Pons (tissue), 1 donor: ENCODE data around the gene ADAMTS14.

Experiments
- DNase-seq: peaks from one replicate; pipeline ENCODE4 v3.0.0-alpha.2; 2016; ENCODE audit warnings: low spot score

Gene ADAMTS14

DNA sequence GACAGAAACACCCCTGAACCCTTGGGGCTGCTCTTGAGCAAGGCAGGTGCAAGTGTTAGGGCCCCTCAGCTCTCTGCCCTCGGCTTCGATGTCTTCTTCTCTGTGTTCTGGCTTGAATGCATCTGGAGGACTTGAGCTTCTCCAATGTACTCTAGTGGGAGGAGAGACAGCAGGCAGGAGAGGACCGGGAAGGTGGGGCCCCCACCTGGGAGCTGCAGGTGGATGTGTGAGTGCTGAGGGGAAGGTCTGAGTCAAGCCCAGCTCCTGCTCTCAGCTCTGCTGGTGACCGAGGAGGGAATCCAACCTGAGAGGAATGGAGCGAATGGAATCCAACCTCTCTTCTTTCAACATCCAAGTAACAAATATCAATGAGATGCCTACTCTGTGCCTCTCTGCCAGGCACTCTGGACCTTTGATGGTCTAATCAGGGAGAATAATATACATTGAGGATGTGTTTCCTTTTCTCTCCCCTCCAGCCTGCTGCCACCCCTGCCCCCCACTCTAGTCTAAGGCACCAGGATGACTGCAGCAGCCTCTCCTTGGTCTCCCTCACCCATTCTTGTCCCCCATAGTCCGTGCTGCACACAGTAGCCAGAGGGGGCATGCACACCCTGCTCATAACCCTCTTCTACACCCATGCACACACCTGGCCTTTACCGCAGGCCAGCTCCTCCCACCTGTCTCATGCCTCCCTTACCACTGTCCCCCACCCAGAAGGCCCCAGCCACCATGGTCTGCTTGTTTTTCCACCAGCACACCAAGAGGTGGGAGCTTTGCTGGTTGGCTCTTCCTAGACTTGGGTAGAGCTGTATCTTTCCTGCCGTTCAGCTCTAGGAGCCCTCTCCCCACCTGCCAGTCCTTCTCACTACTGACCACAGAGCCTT is 99.2 kb downstream of the ADAMTS14 start:
- DNase-seq: no peak

DNA sequence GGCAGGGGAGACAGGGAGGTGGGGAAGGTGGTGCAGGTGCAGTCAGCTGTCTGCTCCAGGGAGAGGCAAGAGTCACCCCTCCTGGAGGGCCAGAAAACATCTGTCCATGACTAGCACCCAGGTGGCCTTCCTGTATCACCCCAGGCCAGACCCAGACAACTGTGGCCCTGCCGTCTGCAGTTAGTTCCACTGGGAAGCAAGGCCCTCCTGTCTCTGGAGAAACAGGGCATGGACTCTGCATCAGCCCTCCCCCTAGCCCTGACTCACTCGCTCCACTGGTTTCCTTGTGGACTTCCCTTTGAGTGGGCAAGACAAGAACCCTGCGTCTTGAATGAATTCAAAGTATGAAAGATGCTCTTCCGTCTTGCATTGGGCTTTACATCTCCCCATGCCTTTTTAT is 100.3 kb downstream of the ADAMTS14 start:
- DNase-seq: no peak

DNA sequence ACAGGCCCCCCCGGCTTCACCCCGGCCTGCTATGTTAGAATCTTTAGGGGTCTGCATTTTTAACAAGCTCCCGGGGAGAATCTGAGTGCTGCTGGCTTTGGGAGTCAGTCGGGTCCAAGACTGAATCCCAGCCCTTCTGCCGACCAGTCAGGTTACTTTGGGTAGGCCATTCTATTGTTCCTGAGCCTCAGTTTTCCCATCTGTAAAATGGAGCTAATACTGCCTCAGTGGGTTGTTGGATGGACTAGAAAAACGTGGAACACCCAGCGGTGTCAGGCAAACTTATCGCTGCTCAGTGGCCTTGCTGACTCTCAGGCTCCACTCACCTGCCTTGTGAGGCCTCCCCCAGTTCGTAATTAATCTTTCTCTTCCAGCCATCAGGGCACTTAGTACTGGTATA is 101.2 kb downstream of the ADAMTS14 start:
- no peak for DNase-seq

DNA sequence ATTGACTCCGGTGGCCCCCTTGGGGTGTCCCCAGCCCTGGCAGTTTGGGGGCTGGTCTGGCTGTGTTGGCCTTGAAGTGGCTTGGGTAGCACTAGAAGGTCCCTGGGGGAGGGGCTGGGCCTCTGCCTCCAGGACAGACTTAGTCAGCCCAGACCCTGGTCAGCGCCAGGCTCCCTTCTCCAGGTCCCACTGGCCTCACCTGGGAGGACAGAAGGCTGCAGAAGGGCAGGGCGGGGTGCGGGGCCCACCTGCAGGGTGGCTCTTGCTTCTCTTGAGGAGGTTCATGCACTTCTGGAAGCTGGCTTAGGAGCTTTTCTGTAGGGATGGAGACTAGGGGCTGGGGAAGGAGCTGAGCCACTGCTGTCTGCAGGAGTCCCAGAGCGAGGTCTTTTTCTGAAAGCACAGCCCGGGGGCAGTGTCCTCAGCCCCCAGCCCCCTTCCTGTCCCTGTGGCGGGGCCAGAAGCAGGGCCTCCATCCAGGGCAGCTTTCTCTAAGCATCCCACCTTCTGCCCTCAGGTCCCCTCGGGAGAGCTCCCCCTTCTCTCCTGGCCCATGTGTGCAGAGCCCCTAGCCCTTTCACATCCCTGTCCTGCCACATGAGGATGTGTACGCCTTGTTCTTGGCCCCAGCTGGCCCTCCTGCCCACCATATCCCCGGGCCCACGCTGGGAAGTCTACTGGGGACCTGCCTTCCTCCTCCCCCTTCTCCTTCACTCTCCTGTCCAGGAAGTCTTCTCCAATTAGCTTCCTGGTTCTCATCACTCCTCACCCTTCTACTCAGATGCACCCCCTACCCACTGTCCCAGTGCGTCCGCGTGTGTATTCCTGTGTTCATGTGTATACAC is 101.9 kb downstream of the ADAMTS14 start:
- no peak for DNase-seq

DNA sequence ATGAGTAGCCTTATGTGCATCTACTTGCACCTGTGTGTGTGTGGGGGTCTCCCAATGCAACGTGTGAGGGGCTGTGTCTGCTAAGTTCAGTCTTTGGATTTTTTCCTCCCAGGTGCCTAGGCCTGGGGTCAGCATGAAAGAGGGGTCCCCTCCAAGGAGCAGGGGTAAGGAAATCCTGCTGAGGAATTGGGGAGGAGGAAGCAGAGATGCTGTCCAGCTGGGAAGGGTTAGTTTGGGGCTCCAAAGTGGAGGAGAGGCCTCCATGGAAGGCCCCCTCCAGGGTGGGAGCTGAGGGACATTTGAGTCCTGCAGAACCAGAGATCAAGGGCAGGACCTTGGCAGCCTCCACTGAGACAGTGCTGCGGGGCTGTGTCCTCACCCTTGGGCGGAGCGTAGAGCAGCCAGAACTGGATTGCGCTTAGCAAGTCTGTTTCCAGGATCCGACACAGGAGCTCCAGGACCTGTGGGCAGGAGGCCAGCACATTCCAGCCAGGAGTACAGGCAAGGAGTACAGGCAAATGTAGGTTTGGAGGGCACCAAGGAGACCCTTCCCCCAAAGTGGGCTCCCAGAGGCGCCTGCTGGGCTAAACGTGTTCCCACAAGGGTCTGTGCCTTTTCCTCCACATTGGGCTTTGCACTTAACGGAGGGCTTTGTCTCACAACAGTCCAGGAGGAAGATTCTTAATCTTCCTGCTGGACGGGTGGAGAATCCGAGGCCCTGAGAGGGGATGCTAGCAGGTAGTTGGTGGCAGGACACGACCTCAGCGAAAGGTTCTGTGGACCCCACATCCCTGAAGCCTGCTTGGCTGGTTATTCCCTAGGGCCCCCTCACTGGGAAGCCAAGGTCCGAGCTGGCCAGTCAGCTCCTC is 102.7 kb downstream of the ADAMTS14 start:
- DNase-seq: no peak

DNA sequence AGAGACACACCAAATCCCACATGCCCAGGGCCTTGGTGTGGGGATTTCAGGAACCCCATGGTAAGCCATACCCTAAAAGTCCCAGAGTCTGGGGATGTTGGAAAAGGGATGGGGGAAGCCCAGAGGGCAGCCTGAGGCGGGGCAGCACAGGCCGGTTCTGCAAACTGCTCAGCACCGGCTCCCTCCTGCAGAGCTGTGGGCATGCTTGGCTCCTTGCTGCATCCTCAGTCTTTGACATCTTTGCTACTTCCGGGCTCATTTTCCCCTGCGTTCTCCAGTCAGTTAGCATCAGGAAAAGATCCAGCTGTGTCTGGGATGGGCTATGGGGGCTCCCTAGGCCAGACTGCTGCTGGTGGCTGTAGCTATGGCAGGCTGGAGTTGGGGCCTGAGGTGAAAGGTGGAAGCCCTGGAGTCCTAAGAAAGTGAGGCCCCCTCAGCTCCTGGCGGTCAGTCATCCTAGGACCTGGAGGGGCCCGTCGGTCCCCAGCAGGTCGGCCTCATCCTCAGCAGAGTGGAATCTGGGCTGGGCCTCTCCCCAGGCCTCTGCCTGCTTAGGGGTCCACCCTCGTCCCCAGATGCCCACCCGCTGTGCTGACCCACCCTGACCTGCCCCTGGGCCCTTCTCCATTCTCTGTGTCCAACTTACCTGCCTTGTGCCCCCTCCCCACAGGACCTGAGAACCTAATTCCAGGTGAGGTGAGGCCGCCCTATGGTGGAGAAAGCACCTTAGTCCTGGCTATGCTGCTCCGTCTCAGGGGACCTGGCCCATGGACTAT is 103.6 kb downstream of the ADAMTS14 start:
- no peak for DNase-seq

DNA sequence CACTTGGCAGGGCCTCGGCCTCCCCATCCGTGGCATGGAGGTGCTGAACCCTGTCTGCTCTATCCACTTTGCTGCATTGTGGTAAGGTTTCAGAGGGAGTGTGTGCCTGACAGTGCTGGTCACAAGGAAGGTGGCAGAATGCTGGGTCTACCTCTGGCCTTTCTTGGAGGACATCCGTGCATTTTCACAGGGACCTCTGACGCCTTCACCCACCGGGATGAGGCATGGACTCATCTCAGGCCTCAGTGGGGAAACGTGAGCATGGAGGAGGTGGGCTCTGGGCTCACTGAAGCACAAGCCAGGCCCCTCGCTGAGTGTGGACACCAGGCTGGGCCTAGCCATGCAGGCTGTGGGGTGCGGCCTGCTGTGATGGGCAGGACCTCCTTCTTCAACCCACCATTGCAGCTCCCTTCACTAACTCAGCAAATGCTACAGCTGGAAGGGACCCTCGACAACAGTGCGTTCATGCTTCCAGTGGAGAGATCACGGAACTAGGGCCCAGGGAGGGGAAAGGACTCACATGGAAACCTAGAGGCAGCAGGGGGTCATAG is 104.2 kb downstream of the ADAMTS14 start:
- DNase-seq: no peak

DNA sequence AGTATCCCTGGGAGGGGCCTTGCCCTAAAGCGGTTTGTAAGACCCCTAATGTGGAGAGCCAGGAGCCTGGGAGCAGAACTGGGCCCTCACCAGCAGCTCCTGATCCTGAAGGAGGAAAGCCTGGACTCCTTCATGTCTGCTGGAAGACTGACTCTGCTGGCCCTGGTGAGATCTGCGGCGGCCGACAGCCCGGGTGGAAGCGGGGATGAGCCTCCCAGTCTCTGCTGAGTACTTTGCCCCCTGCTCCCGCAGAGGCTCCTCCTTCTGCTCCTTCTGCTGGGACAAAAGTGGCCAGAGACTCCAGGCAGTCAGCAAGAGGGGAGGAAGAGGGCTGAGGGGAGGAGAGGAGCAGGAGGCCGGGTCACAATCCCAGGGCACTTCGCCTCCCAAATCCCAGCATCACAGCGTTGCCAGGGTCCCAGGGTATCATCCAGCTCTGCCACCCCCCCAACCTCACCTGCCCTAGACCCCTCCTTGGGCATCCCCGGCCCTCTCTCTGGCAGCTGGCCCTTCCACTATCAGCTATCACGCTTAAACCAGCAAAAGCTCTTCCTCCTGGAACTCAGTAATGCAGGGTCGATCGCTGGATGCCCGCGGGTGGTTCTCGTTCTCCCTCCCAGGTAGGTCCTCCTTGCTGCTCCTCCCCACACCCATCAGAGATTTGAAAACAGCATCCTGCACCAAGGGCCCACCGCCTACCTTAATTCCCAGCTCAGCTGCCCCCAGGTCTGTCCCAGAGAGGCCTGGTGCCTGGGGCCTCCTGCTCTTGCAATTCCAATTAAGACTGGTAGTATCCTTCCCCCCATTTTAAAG is 105.0 kb downstream of the ADAMTS14 start:
- DNase-seq: no peak

DNA sequence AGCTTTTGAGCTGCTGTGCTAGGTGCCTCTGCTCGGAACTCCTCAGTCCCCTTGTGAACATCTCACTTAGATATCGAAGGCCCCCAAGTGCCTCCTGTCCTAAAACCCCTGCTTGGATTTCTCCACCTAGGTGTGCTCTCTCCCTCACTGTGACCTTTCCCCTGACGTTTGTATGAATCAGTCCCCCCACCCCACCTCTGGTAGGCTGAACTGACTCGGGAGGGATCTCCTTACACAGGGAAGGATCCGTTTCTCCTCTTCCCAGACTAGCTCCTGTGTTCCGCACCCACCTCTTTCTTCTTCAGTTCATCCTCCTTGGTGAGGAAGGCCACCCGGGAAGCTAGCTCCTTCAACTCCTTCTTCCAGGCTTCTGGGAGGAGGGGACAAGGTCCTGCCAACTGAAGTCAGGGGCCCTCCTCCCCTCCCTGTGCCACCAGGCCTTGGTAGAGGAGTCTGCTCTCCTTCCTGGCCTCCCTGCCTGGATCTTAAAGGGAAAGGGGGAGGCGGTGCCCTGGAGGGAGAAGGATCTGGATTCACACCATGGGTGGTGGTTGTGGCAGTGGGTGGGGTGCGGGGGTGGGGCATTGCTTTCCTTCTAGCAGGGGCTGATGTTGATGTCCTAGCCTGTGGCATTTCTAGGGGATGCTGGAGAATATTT is 106.1 kb downstream of the ADAMTS14 start:
- DNase-seq: no peak

DNA sequence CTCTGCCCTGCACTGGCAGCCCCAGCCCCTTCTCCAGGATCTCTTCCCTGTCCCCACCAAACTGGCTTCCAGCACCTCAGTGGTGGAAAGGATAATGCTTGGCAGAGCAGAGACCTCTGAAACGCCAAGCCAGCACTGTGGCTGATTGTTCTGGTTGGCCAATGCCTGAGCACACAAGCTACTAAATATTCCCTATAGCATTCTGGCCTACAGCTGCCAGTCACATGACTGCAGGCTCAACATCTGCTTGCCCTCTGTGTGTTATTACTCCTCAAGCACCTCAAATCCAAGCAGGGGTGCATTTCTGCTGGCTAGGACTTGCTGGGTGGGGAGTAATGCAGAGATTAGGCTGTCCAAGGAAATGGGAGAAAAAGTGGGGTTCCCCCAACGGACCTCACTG is 106.8 kb downstream of the ADAMTS14 start:
- peak; percentile 67 for DNase-seq

DNA sequence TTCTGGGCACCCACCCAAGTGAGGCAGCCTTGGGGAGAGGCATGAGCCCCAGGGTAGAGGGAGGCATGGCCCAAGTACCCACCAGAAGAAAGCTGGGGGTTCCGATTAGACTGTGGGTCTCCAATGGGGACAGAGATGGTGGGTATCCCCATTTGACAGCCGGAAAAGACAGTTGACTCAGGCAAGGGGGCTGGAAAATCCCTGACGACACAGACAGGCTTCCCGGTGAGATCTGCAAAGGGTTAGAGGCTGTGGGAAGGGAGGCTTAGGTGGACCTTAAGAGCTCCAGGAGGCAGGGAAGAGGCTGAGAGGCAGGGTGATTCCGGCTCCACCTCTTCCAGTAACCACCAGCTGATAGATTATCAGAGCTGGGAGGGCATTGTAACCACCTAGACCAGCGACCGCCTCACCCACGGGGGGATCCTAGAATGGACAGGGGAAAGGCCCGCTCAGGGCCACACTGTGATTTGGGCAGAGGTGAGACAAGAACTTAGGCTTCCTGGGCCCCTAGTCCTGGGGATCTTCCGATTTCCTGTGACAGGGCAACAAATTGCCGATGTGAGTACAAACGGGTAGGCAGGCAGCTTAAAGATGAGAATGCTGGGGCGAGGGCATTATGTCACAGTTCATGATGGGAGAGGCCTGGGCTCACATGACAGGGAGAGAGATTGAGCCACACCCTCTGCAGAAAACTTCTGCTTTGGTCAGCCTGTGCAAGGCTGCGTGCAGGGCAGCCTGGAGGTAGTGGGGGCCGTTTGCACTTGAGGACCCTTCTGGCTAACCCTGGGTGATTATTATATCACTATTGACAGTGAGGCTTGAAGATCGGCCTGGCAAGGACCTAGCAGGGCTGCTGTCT is 107.4 kb downstream of the ADAMTS14 start:
- DNase-seq: no peak

DNA sequence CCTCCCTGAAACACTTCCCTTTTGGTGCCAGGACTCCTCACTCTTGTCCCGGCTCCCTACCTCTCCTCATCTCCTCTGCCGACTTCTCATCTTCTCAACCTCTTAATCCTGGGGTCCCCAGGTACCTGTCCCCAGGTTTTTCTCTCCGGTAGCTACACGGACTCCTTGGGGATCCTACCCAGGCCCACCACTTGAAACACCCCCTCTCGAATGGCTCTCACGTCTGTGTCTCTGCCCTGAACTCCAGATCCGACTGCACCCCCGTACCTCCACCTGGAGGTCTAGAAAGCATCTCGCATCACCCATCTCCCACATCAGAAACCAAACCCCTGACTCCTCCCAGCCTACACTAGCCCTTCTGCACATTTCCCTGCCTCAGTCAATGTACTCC is 108.1 kb downstream of the ADAMTS14 start:
- no peak for DNase-seq

DNA sequence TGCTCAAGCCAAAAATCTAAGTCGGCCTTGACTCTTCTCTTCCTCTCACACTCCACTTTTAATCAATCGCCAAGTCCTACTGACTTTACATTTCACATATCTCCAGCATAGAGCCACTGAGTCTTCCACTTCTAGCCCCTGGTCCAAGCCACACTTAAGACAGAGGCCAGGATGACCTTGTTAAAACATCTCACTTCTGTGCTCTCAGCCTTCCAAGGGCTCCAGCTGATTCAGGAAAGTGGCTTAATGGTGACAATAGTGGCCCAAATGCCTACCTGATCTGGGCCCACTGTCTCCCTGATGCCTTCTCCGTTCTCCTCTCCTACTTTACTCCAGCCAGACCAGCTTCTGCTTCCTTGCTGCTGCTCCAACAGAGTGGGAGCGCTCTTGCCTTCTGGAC is 108.5 kb downstream of the ADAMTS14 start:
- no peak for DNase-seq

DNA sequence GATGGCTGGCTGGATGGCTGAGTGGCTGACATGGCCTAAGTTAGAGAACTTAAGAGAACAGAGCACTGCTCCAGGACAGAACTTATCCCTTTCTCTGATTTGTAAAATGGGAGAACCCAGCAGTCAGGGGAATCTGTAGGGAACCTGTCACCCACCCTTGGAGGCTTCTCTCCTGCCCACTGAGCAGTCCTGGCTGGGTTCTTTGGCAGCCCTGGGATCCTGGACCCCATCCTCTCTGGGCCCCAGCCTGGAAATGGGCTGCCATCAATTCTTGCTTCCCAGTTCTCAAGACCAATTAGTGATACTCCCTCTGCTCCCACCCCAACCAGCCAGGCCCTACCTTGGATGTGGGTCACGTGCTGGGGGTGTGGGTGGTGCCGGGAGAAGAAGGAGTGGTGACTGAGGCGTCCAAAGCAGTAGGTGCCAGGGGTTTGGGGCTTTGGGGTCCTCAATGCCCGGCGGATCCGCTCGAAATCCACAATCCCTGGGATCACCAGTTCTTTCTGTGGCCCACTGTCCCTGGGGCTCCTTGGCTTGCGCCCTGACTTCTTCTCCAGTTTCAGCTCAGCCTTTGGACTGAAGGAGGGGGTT is 109.2 kb downstream of the ADAMTS14 start:
- DNase-seq: no peak

DNA sequence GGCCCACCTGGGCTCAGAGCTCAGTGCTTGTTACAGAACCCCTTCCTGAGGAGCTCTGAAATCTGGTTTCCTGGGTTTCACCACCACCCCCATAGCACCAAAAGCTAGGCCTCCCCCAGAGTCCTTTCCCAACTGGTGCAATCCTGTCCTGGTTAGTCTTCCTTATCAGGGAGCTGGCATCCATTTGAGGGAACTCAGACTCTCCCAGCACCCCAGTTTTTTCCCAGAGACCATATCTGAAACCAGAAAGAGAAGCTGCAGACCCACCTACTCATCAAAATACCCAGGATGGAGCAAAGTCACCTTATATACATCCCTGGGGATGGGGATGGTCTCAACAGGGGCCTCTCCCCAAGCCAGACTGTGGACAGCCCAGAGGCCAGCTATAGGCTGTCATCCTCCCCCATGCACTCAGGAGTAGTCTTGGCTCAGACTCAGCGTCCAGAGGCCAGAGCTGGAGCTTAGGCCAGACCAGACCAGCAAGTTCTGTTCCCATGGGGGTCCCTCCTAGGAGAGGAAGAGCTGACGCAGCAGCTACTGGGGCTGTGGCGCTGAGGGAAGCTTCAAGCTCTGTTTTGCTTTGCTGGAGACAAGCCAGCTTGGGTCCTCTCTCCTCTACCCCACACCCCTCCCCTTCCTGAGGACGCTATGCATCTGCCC is 109.9 kb downstream of the ADAMTS14 start:
- no peak for DNase-seq

DNA sequence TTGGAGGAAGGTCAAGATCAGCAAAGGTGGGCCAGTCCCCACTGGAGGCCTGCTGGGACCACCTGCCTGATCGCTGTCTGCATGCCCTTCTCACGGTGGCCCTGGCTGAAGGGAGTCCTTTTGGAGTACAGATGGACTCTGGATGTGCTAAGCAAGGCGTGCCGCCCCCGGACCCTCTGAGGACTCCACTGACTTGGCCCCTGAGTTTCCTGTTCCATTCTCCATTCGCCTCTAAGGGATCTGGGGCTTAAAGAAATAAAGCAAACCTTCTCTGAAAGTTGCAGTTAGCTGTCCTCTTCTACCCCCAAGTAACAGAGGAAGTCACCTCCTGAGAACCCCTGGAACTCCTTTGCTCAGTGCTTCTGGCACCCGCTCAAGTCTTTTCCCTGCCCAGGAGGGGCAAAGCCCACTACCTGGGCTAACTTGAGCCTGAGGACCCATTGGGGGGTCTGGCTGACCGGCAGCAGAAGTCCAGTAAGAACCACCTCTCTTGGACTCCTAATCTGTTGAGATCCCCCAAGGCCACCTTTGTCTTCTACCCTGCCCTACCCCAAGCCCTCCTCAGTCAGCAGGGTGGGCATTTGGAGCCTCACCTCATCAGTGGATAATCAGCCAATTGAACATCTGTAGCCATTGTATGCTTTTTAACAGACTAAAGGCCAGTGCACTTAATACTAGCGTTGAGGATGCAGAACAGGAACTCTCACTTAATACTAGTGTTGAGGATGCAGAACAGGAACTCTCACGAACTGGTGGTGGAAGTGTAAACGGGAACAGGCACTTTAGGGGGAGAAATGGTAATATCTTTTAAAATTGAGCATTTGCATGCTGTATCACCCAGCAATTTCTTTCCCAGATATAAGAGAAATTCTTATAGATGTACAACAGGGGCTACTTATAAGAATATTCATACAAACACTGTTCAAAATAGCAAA is 110.7 kb downstream of the ADAMTS14 start:
- no peak for DNase-seq

DNA sequence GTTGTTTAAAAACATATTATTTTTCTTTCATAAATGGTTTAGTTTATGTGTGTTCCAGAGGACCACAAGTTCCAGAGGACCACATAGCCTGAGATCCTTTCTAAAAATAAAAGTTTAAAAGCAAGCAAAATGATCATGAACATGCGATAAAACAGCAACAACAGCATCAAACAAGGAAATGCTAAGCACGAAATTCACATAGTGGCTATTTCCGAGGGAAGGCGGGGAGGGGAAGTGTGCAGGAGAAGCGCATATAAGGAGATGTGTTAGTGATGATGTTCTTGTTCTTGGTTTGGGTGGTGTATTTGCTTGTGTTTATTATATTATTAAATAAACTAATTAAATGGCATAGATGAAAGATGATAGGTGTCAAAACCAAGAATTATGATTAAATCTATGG is 111.7 kb downstream of the ADAMTS14 start:
- no peak for DNase-seq
